Prostate gland (tissue), 2 donors: ENCODE results near the gene ACE2.

Experiments
- POLR2A ChIP-seq: fragments of 450-650 bp; IDR thresholded peaks from one replicate; pipeline ENCODE4 v1.6.1; 2016; ENCODE audit warnings: antibody characterized with exemption, mild to moderate bottlenecking
- TF ChIP-seq, protein P1 (sequence below), 4 experiments: fragments of 200-600 bp in 2 of 4; fragments of 450-650 bp in 2 of 4; sonication (generic) in 2 of 4; IDR thresholded peaks; 1 replicate in 3 of 4; 2 replicates in 1 of 4; pipeline ENCODE4 v1.5.1; 2016 to 2019; ENCODE audit warnings: antibody characterized with exemption in 4 of 4, mild to moderate bottlenecking in 2 of 4, moderate library complexity in 2 of 4

- TF ChIP-seq, protein P1, sequence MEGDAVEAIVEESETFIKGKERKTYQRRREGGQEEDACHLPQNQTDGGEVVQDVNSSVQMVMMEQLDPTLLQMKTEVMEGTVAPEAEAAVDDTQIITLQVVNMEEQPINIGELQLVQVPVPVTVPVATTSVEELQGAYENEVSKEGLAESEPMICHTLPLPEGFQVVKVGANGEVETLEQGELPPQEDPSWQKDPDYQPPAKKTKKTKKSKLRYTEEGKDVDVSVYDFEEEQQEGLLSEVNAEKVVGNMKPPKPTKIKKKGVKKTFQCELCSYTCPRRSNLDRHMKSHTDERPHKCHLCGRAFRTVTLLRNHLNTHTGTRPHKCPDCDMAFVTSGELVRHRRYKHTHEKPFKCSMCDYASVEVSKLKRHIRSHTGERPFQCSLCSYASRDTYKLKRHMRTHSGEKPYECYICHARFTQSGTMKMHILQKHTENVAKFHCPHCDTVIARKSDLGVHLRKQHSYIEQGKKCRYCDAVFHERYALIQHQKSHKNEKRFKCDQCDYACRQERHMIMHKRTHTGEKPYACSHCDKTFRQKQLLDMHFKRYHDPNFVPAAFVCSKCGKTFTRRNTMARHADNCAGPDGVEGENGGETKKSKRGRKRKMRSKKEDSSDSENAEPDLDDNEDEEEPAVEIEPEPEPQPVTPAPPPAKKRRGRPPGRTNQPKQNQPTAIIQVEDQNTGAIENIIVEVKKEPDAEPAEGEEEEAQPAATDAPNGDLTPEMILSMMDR (IDR thresholded peaks at IDR 0.05), result no peak
- TF ChIP-seq POLR2A, result no peak
Observed at GRCh38 chrX:15514279-15514678, 86.5 kb downstream of the ACE2 start.
